ENCODE data around the gene FBXO38.

The FBXO38 gene

DNA sequence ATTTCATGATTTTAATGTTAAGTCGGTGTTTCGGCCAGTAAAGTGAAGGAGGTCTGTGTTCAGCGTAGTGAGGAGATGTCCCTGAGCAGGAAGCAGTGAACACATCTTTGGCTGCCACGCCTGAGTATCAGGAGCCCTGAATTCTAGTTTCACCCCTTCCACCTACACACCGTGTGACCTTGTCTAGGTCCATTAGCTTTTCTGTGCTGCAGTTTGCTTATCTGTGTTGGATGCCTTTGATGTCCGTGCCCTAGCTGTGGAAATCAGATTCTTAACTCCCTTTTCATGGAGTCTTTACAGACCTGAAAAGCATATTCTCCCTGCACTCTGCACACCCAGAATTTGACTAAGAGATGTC, 601 bp downstream of the FBXO38 start:
- no peak for DNase-seq

- DNase-seq: no peak
Observed at GRCh38 chr5:148385094-148385493, 1.3 kb downstream of the FBXO38 start.

- DNase-seq: no peak
Observed at GRCh38 chr5:148386041-148386440, 2.3 kb downstream of the FBXO38 start.

- no peak for DNase-seq
Observed at GRCh38 chr5:148387325-148387724, 3.6 kb downstream of the FBXO38 start.

GRCh38 chr5:148388696-148389095, 4.9 kb downstream of the FBXO38 start:
- DNase-seq: no peak

GRCh38 chr5:148390914-148391313, 7.2 kb downstream of the FBXO38 start:
- no peak for DNase-seq

DNA sequence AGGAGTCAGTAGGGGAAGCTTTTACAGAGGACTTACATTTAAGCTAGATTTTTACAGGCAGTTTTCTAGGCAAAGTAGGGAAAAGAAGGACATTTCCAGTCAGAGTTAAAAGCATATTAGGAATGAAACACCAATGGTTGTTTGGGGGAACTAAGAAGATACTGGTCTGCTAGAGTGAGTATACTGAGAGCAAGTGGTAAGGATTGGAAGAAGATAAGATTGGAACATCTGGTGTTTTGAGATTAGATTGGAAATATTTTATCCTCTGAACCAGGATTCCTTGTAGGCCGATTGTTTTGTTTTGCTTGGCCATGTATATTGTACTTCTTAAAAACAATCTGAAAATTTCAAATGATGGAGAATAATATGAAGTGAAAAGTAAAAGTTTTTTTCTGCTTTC, 7.7 kb downstream of the FBXO38 start:
- no peak for DNase-seq

- DNase-seq: no peak
Observed at GRCh38 chr5:148393390-148393741, 9.6 kb downstream of the FBXO38 start.

GRCh38 chr5:148394587-148395019, 10.8 kb downstream of the FBXO38 start:
- DNase-seq: no peak

- DNase-seq: no peak
Observed at GRCh38 chr5:148395031-148395430, 11.3 kb downstream of the FBXO38 start.

DNA sequence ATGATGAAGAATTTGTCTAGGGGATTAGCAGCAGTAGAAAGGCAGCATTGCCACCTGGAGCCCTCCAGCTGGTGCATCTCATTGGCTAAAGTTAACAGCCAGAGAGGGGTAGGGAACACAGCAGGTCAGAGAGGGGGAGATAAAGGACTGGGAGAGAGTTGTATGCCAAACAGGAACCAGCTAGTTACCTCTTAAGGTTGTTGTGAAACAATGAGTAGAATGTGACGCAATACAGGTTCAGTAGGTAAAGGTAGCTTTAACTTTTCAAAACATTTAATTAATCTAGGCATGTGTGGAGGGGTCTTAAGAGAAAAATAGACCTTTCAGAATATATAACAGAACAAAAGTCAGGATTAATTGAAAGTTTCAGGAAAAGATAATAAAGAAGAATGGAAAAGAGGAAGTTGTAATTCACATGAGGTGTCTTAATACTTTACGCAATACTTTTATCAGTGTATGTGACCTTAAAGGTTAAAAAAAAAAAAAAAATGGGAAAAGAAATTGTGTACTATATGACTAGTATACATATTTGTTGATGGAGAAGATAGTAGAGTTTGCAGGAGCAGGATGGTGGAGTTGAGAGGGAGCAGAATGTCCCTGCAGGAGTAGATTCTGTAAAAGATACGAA, 14.3 kb downstream of the FBXO38 start:
- DNase-seq: peak; percentile 38

DNA sequence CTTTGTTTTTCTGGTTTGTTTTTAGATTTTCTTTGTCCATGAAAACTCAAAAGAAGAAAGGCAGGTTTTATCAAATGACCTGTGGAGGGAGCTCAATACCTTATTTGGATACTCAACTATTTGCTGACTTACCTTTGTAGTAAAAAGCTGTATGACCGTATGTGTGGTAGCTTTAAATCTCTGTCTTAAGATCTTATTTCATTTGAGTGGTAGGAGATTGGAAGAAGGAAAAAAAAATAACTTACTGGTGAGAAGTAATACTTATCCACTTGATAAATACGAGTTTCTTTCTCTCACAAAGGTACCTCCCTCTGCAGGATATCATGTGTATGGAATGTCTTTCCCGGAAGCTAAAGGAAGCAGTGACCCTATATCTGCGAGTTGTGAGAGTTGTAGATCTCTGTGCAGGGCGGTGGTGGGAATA, 15.0 kb downstream of the FBXO38 start:
- DNase-seq: no peak

DNA sequence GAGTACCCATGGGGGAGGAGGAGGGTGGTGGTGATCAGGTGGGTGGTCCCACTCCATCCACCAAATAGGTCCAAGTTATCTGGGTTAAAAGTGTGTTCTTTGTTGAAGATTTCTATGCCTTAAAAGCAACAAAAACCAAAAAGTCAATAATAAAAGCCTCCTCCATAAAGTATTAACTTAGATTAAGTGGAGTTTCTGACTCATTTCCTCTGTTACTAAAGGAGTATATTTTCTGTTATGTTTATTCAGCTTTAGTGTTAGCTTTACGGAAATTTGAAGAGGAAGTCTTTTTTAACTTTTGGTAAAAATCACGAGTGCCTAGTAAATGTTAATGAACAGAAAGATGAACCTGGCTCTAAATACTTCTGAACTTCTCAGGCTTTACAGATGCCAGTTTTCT, 17.8 kb downstream of the FBXO38 start:
- DNase-seq: peak; percentile 48

DNA sequence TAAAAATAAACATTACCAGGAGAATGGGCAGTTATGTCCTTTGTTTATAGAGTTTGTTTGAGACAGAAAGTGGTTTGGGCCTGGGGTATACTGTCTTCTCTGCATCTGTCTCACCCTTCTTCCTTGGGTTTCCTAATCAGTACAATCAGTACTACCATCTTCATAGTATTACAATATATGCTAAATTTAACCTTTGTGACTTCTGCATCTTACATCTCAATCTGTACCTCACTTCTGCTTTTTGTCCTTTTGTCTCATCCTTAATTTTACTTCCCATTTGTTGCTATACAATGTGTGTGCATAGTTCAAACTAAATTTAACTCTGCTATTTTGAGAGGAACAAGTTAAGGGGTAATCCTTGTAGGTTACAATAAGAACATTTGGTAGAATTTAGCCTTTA, 19.6 kb downstream of the FBXO38 start:
- DNase-seq: peak; percentile 97

DNA sequence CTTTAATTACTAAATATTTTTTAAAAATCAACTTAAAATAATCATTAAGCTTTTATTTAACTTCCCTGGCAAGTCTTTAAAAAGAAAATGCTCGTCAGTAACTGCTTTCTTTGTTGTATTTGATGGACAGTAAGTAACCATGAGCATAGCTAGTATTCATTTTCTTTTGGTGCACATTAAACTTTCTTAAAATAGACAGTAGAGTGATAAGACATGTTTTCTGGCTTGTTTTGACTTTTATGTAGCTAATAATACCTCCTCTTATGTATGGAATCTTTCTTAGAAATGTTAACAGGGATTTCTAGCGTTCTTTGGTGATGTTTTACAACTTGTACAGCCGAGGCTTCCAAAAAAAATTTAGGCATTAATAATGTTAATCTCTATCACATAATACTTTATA, 22.6 kb downstream of the FBXO38 start:
- DNase-seq: no peak

GRCh38 chr5:148408092-148408491, 24.3 kb downstream of the FBXO38 start:
- no peak for DNase-seq

DNA sequence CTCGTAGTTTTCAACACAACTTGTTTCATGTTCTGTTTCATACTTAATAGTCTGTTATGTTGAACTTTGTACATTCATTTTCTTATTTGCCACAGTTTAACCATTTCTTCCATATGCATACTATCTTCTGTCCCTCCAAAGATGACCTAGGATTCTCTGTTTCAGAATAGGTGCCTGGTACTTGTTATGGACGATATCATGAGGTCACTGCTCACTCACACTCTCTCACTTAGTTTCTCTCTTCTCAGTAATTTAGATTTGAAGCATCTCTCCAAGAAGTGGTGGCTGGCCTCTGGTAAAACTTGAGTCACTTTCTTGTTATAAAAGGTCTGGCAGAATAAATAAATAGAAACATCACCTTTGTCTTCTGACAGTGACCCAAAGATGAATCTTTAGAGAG, 28.4 kb downstream of the FBXO38 start:
- no peak for DNase-seq

DNA sequence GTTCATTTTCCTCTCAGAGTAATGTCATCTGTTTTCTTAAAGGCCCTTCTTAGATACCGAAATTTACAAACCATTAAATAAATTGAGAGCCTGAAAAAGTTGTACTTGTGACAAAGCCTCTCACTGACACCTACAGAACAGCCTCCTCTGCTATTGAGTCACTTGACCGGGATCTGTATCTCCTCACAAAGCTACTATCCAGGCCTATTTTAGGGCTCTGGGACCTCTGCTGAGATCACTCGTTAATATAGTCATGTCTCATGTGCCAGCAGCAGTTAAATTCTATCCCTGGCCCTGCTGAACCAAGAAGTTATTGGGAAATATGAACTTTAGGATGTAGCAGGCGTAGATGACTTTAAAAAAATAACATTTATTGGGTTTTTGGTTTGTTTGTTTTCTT, 31.1 kb downstream of the FBXO38 start:
- DNase-seq: no peak

GRCh38 chr5:148416416-148416815, 32.7 kb downstream of the FBXO38 start:
- no peak for DNase-seq

- DNase-seq: no peak
Observed at GRCh38 chr5:148416921-148417320, 33.2 kb downstream of the FBXO38 start.

GRCh38 chr5:148418511-148418910, 34.8 kb downstream of the FBXO38 start:
- DNase-seq: peak; percentile 3

GRCh38 chr5:148421661-148422060, 37.9 kb downstream of the FBXO38 start:
- DNase-seq: no peak

- DNase-seq: peak; percentile 25
Observed at GRCh38 chr5:148425808-148426207, 42.0 kb downstream of the FBXO38 start.

DNA sequence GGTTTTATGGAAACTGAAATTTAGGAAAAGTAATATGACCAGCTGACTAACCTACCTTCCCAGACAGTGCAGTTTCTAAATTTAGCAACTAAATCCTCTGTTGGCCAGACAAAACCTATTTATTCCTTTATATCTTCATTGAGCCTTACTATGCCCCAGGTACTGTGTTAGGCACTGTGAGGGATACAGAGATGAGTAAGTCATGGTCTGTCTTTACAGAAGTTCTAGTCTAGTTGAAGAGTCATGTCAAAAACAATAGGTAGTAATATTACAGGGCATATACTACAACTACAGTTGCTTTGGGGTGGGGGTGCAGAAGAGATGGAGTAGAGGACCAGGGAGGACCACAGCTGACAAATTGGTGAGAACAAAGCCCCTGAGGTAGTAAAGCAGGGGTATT, 42.8 kb downstream of the FBXO38 start:
- DNase-seq: no peak

DNA sequence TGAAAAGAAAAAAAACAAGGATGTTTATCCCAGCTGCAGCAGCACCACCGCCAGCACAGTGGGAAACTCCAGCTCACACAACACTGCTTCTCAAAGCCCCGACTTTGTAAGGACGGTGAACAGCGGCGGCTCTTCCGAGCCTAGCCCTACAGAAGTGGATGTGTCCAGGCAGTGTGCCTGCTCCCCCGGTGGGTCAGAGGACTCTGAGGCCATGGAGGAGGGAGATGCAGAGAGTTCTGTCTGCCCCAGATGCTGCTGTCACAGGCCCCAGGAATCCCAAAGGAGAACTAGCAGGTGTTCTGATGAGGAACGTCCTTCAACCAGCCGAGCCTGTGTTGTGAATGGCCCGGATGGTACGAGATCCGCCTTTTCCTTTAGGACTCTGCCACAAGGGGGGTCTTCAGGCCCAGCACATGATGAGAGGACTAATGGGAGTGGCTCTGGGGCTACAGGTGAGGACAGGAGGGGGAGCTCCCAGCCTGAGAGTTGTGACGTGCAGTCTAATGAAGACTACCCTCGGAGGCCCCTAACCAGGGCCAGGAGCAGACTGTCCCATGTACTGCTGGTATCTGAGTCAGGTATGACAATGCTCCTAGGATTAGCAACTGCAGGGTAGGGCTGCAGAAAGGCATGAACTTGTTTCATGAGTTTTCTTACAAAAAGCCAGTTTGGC, 43.7 kb downstream of the FBXO38 start:
- DNase-seq: no peak
